Posterior cingulate gyrus (tissue), 11 donors: Measurements from ENCODE around the gene AUTS2.

Experiments
- DNase-seq, 10 donors: peaks; one replicate each; pipeline versions ENCODE4 v3.0.0 to v3.0.0-alpha.2; 2020 to 2021; ENCODE audit warnings: mixed read lengths in 3 of 10
- intact Hi-C: fragments of 100-400 bp; cut with DNase I; formaldehyde crosslinking; loops from one replicate; pipeline ENCODE4 v1.15.1; 2023

Gene AUTS2

GRCh38 chr7:69599286-69599954 is 1.1 kb downstream of the AUTS2 start:
- peak in 6 of 10 donors; percentile 8 to 86 (median 48) for DNase-seq
- intact Hi-C loops: loop anchor here (5.0 kb wide), 2 partner anchors 77 to 213 kb away; no protein-coding TSS in a partner anchor

GRCh38 chr7:69599955-69600709 is 1.9 kb downstream of the AUTS2 start:
- DNase-seq: peak in 4 of 10 donors; percentile 7 to 80 (median 19)
- intact Hi-C loops: loop anchor here (5.0 to 10.0 kb wide), 3 partner anchors 78 to 335 kb away; no protein-coding TSS in a partner anchor

- intact Hi-C loops: loop anchor here (10.0 kb wide), 1 partner anchor 334 kb away; no protein-coding TSS in a partner anchor
These were observed 2.6 kb downstream of the AUTS2 start for GRCh38 chr7:69600710-69601519.

GRCh38 chr7:69602522-69602921 is 4.2 kb downstream of the AUTS2 start:
- intact Hi-C loops: loop anchor here (10.0 kb wide), 1 partner anchor 332 kb away; no protein-coding TSS in a partner anchor
- no peak for DNase-seq

More at GRCh38 chr7:69600710-69601519, 2.6 kb downstream of the AUTS2 start:
- no peak for DNase-seq

GRCh38 chr7:69603351-69603750 is 5.1 kb downstream of the AUTS2 start:
- intact Hi-C loops: loop anchor here (10.0 kb wide), 1 partner anchor 331 kb away; no protein-coding TSS in a partner anchor
- no peak for DNase-seq

- no peak for DNase-seq
- intact Hi-C loops: loop anchor here (10.0 kb wide), 1 partner anchor 331 kb away; no protein-coding TSS in a partner anchor
These were observed 5.7 kb downstream of the AUTS2 start for GRCh38 chr7:69603937-69604494.

- DNase-seq: peak in 1 of 10 donors; percentile 81
- intact Hi-C loops: loop anchor here (10.0 kb wide), 1 partner anchor 330 kb away; no protein-coding TSS in a partner anchor
These were observed 6.8 kb downstream of the AUTS2 start for GRCh38 chr7:69605070-69605469.

GRCh38 chr7:69605546-69605945 is 7.3 kb downstream of the AUTS2 start:
- intact Hi-C loops: loop anchor here (10.0 kb wide), 1 partner anchor 329 kb away; no protein-coding TSS in a partner anchor
- DNase-seq: no peak

GRCh38 chr7:69608049-69608448 is 9.8 kb downstream of the AUTS2 start:
- intact Hi-C loops: loop anchor here (10.0 kb wide), 1 partner anchor 327 kb away; no protein-coding TSS in a partner anchor
- DNase-seq: no peak

GRCh38 chr7:69608878-69609277 is 10.6 kb downstream of the AUTS2 start:
- DNase-seq: no peak
- intact Hi-C loops: loop anchor here (10.0 kb wide), 1 partner anchor 326 kb away; no protein-coding TSS in a partner anchor

- intact Hi-C loops: loop anchor here (10.0 kb wide), 1 partner anchor 325 kb away; no protein-coding TSS in a partner anchor
- no peak for DNase-seq
These were observed 11.5 kb downstream of the AUTS2 start for GRCh38 chr7:69609541-69610373.

GRCh38 chr7:69610374-69611084 is 12.3 kb downstream of the AUTS2 start:
- intact Hi-C loops: no loop called here
- DNase-seq: no peak

- DNase-seq: no peak
These were observed 14.7 kb downstream of the AUTS2 start for GRCh38 chr7:69612981-69613380.

GRCh38 chr7:69613846-69614245 is 15.6 kb downstream of the AUTS2 start:
- no peak for DNase-seq
- intact Hi-C loops: no loop called here

More at GRCh38 chr7:69612981-69613380, 14.7 kb downstream of the AUTS2 start:
- intact Hi-C loops: no loop called here

- intact Hi-C loops: no loop called here
- no peak for DNase-seq
These were observed 17.4 kb downstream of the AUTS2 start for GRCh38 chr7:69615685-69616084.

GRCh38 chr7:69617364-69617763 is 19.1 kb downstream of the AUTS2 start:
- intact Hi-C loops: no loop called here
- no peak for DNase-seq

GRCh38 chr7:69619054-69619453 is 20.8 kb downstream of the AUTS2 start:
- intact Hi-C loops: no loop called here
- DNase-seq: no peak

- DNase-seq: no peak
- intact Hi-C loops: no loop called here
These were observed 21.4 kb downstream of the AUTS2 start for GRCh38 chr7:69619635-69620034.
